Measurements from ENCODE around the gene CPNE9.

The CPNE9 gene

GRCh38 chr3:9686703-9687102 is 16.9 kb upstream of the CPNE9 start:
- no peak for DNase-seq (ENCODE audit: low read depth, low spot score)

- no peak for DNase-seq (ENCODE audit: low read depth, low spot score)
Observed at GRCh38 chr3:9687514-9687913, 16.1 kb upstream of the CPNE9 start.

GRCh38 chr3:9688961-9689360 is 14.7 kb upstream of the CPNE9 start:
- DNase-seq (ENCODE audit: low read depth, low spot score), result no peak

GRCh38 chr3:9689757-9690156 is 13.9 kb upstream of the CPNE9 start:
- no peak for DNase-seq (ENCODE audit: low read depth, low spot score)

- DNase-seq (ENCODE audit: low read depth, low spot score), result no peak
Observed at GRCh38 chr3:9690451-9691450, 12.9 kb upstream of the CPNE9 start.

- DNase-seq (ENCODE audit: low read depth, low spot score), result no peak
Observed at GRCh38 chr3:9691636-9692035, 12.0 kb upstream of the CPNE9 start.

GRCh38 chr3:9692416-9692815 is 11.2 kb upstream of the CPNE9 start:
- no peak for DNase-seq (ENCODE audit: low read depth, low spot score)

GRCh38 chr3:9695345-9695744 is 8.3 kb upstream of the CPNE9 start:
- DNase-seq (ENCODE audit: low read depth, low spot score), result no peak

GRCh38 chr3:9695746-9696145 is 7.9 kb upstream of the CPNE9 start:
- no peak for DNase-seq (ENCODE audit: low read depth, low spot score)

- DNase-seq (ENCODE audit: low read depth, low spot score), result no peak
Observed at GRCh38 chr3:9696480-9697220, 7.0 kb upstream of the CPNE9 start.

GRCh38 chr3:9697892-9698291 is 5.7 kb upstream of the CPNE9 start:
- DNase-seq (ENCODE audit: low read depth, low spot score), result no peak

GRCh38 chr3:9698293-9698692 is 5.3 kb upstream of the CPNE9 start:
- no peak for DNase-seq (ENCODE audit: low read depth, low spot score)

- no peak for DNase-seq (ENCODE audit: low read depth, low spot score)
Observed at GRCh38 chr3:9700536-9700935, 3.1 kb upstream of the CPNE9 start.

- no peak for DNase-seq (ENCODE audit: low read depth, low spot score)
Observed at GRCh38 chr3:9701006-9701405, 2.6 kb upstream of the CPNE9 start.

GRCh38 chr3:9701711-9702110 is 1.9 kb upstream of the CPNE9 start:
- DNase-seq (ENCODE audit: low read depth, low spot score), result no peak

- no peak for DNase-seq (ENCODE audit: low read depth, low spot score)
Observed at GRCh38 chr3:9703240-9703639, 393 bp upstream of the CPNE9 start.

- no peak for DNase-seq (ENCODE audit: low read depth, low spot score)
Observed at GRCh38 chr3:9704347-9705322, 1.0 kb downstream of the CPNE9 start.

- no peak for DNase-seq (ENCODE audit: low read depth, low spot score)
Observed at GRCh38 chr3:9710174-9710739, 6.6 kb downstream of the CPNE9 start.

GRCh38 chr3:9712415-9712814 is 8.8 kb downstream of the CPNE9 start:
- DNase-seq (ENCODE audit: low read depth, low spot score), result no peak

- no peak for DNase-seq (ENCODE audit: low read depth, low spot score)
Observed at GRCh38 chr3:9713142-9713541, 9.5 kb downstream of the CPNE9 start.

GRCh38 chr3:9715136-9715535 is 11.5 kb downstream of the CPNE9 start:
- DNase-seq (ENCODE audit: low read depth, low spot score), result no peak

Data from smooth muscle cell of the brain vasculature (primary cell).